ENCODE results near the gene DSCAML1.

Gene DSCAML1

GRCh38 chr11:117832511-117832910 lies 35.5 kb upstream of the DSCAML1 start:
- no peak for DNase-seq (ENCODE audit: low spot score)

GRCh38 chr11:117831661-117832415 lies 34.8 kb upstream of the DSCAML1 start:
- DNase-seq (ENCODE audit: low spot score): no peak

- DNase-seq (ENCODE audit: low spot score): no peak
Observed at GRCh38 chr11:117830674-117831351, 33.8 kb upstream of the DSCAML1 start.

- DNase-seq (ENCODE audit: low spot score): no peak
Observed at GRCh38 chr11:117830072-117830471, 33.1 kb upstream of the DSCAML1 start.

GRCh38 chr11:117829369-117829725 lies 32.3 kb upstream of the DSCAML1 start:
- no peak for DNase-seq (ENCODE audit: low spot score)

GRCh38 chr11:117828611-117829368 lies 31.8 kb upstream of the DSCAML1 start:
- no peak for DNase-seq (ENCODE audit: low spot score)

GRCh38 chr11:117827521-117828511 lies 30.8 kb upstream of the DSCAML1 start:
- no peak for DNase-seq (ENCODE audit: low spot score)

- DNase-seq (ENCODE audit: low spot score): no peak
Observed at GRCh38 chr11:117826832-117827231, 29.8 kb upstream of the DSCAML1 start.

GRCh38 chr11:117826190-117826570 lies 29.2 kb upstream of the DSCAML1 start:
- DNase-seq (ENCODE audit: low spot score): no peak

GRCh38 chr11:117825538-117826189 lies 28.6 kb upstream of the DSCAML1 start:
- no peak for DNase-seq (ENCODE audit: low spot score)

- DNase-seq (ENCODE audit: low spot score): no peak
Observed at GRCh38 chr11:117824571-117825537, 27.8 kb upstream of the DSCAML1 start, which contains the start of gene FXYD2. TSS of gene FXYD2 (minus strand) at chr11:117824744. CDS start at chr11:117824678, 66 bp downstream.

GRCh38 chr11:117823946-117824420 lies 27.0 kb upstream of the DSCAML1 start:
- no peak for DNase-seq (ENCODE audit: low spot score)

GRCh38 chr11:117823294-117823945 lies 26.4 kb upstream of the DSCAML1 start:
- no peak for DNase-seq (ENCODE audit: low spot score)

- DNase-seq (ENCODE audit: low spot score): no peak
Observed at GRCh38 chr11:117822074-117823033, 25.3 kb upstream of the DSCAML1 start.

GRCh38 chr11:117821431-117821830 lies 24.4 kb upstream of the DSCAML1 start:
- no peak for DNase-seq (ENCODE audit: low spot score)

GRCh38 chr11:117820516-117820915 lies 23.5 kb upstream of the DSCAML1 start:
- no peak for DNase-seq (ENCODE audit: low spot score)

- DNase-seq (ENCODE audit: low spot score): no peak
Observed at GRCh38 chr11:117820071-117820470, 23.1 kb upstream of the DSCAML1 start.

Measured in HuH-7.5 (cell line).